ENCODE results near the gene FREM1. TPM values are rescaled to one million over a fixed set of nuclear protein-coding genes. Genes with fewer than 3 reads are reported as not detected.

The FREM1 gene
- total and polyA plus RNA-seq, 2 of the 13 experiments (the other 11 are each of a cell fraction or from before 2014, with no cell fraction given): 64.3 to 202 TPM

GRCh38 chr9:14924230-14925219 is 14.3 kb upstream of the FREM1 start:
- intact Hi-C loops (cut with micrococcal nuclease; ENCODE audit: unreplicated experiment) (no loop called here), in situ Hi-C loops (cut with HindIII; ENCODE audit: extremely low pct_ligation_motif_present, low pct_unique_long_range_greater_than_20kb) (no loop called here)
- ATAC-seq: no peak
- H3K4me1 ChIP-seq (ENCODE audit: insufficient read depth, low read length): peaks cover 45% of the 10 kb centered on the region
- FAIRE-seq: no peak
- ChIA-PET CTCF (ENCODE audit: low intra/inter-chr PET ratio, low total read pairs) (no interaction called here), POLR2A (no interaction called here)
- TF ChIP-seq DRAP1 (CRISPR knock-in tag; IDR thresholded peaks at IDR 0.05) (no peak), CEBPB (IDR thresholded peaks at IDR 0.05; ENCODE audit: borderline replicate concordance, low read depth, low read length) (peak; percentile 72)
- H3K27ac ChIP-seq (ENCODE audit: extremely low read length, insufficient read depth, low read length): no peak overlapping the region
- WGBS (ENCODE audit: low lambda C conversion rate): 52% methylated on average over 7 of the region's 7 CpGs
- no peaks in the 10 kb centered on the region; a peak in 1 of 5 replicates for H3K27me3 ChIP-seq (ENCODE audit: control insufficient read depth in 1 of 2, insufficient read depth in 2 of 2, low read length in 2 of 2)
- no peaks in the 10 kb centered on the region for H3K36me3 ChIP-seq (replicated peaks in 1 of 2; ENCODE audit: control insufficient read depth in 1 of 2, insufficient read depth in 2 of 2, low read length in 2 of 2)
- no peak overlapping the region for H2AFZ ChIP-seq (ENCODE audit: low read length)
- BruUV-seq (replicated peaks): no TSS peak
- no peaks in the 10 kb centered on the region for H4K20me1 ChIP-seq (ENCODE audit: insufficient read depth, low read length)
- no peaks in the 10 kb centered on the region for H3K79me2 ChIP-seq (ENCODE audit: insufficient read depth, low read length)
- DNase-seq (ENCODE audit: low spot score): peak; percentile 16
- peak overlapping the region; percentile 52; the same call in 1 of the 2 replicates for H3K4me2 ChIP-seq (ENCODE audit: low read depth, low read length)
- no peak overlapping the region for H3K9ac ChIP-seq (ENCODE audit: insufficient read depth, low read depth, low read length)
- no peaks in the 10 kb centered on the region for H3K9me3 ChIP-seq (ENCODE audit: low read length)
- no peak overlapping the region; a peak in 1 of 6 replicates for H3K4me3 ChIP-seq (replicated peaks in 1 of 3; ENCODE audit: insufficient read depth in 1 of 3, low read depth in 2 of 3, low read length in 3 of 3)

- WGBS (ENCODE audit: low lambda C conversion rate): 51% methylated on average over 2 of the region's 2 CpGs
- no peak overlapping the region for H3K4me3 ChIP-seq (replicated peaks in 1 of 3; ENCODE audit: insufficient read depth in 1 of 3, low read depth in 2 of 3, low read length in 3 of 3)
- H3K9ac ChIP-seq (ENCODE audit: insufficient read depth, low read depth, low read length): no peak overlapping the region
- BruUV-seq (replicated peaks): no TSS peak
- peaks cover 51% of the 10 kb centered on the region for H3K4me1 ChIP-seq (ENCODE audit: insufficient read depth, low read length)
- TF ChIP-seq ERF (CRISPR knock-in tag; IDR thresholded peaks at IDR 0.05) (no peak), SOX5 (CRISPR knock-in tag; IDR thresholded peaks at IDR 0.05; ENCODE audit: borderline replicate concordance) (no peak), STAT6 (CRISPR knock-in tag; IDR thresholded peaks at IDR 0.05; ENCODE audit: borderline replicate concordance) (no peak), CENPX (CRISPR knock-in tag; IDR thresholded peaks at IDR 0.05) (no peak), SMAD3 (CRISPR knock-in tag; IDR thresholded peaks at IDR 0.05) (no peak), KDM5A (IDR thresholded peaks at IDR 0.05; ENCODE audit: borderline replicate concordance, low read length) (no peak)
- H3K79me2 ChIP-seq (ENCODE audit: insufficient read depth, low read length): no peaks in the 10 kb centered on the region
- intact Hi-C loops (cut with micrococcal nuclease; ENCODE audit: unreplicated experiment): no loop called here
- H3K9me3 ChIP-seq (ENCODE audit: low read length): no peaks in the 10 kb centered on the region
- DNase-seq (ENCODE audit: low spot score): no peak
- no peaks in the 10 kb centered on the region for H4K20me1 ChIP-seq (ENCODE audit: insufficient read depth, low read length)
- H3K27ac ChIP-seq (ENCODE audit: extremely low read length, insufficient read depth, low read length): no peak overlapping the region
- no peaks in the 10 kb centered on the region; a peak in 1 of 5 replicates for H3K27me3 ChIP-seq (ENCODE audit: control insufficient read depth in 1 of 2, insufficient read depth in 2 of 2, low read length in 2 of 2)
- POLR2A ChIA-PET: no interaction called here
- CTCF ChIA-PET (ENCODE audit: low intra/inter-chr PET ratio, low total read pairs): no interaction called here
- H3K4me2 ChIP-seq (ENCODE audit: low read depth, low read length): no peak overlapping the region
- FAIRE-seq: no peak
- H3K36me3 ChIP-seq (replicated peaks in 1 of 2; ENCODE audit: control insufficient read depth in 1 of 2, insufficient read depth in 2 of 2, low read length in 2 of 2): no peaks in the 10 kb centered on the region
- ATAC-seq: no peak
- in situ Hi-C loops (cut with HindIII; ENCODE audit: extremely low pct_ligation_motif_present, low pct_unique_long_range_greater_than_20kb): no loop called here
- H2AFZ ChIP-seq (ENCODE audit: low read length): no peak overlapping the region
These were observed 13.5 kb upstream of the FREM1 start for GRCh38 chr9:14923701-14924100.
